GM13976 (cell line): ENCODE results near the gene PLD5.

ENCODE experiments used
- DNase-seq: peaks from one replicate; pipeline ENCODE4 v3.0.0; 2012; ENCODE audit warnings: low spot score
- in situ Hi-C: fragments of 300-500 bp; cut with MboI; formaldehyde crosslinking; loops from one replicate; pipeline ENCODE4 v1.12.0; 2022; ENCODE audit warnings: low sequenced_read_pairs, mixed read lengths, inconsistent platforms; ENCODE audit not compliant: unreplicated experiment
- TF ChIP-seq, protein P1 (sequence below): IDR thresholded peaks from 2 replicates; pipeline ENCODE4 v1.5.1; 2012; ENCODE audit warnings: borderline replicate concordance, mild to moderate bottlenecking; ENCODE audit not compliant: insufficient read depth; ENCODE audit errors: extremely low read depth, missing control alignments, control extremely low read depth

PLD5 gene

DNA sequence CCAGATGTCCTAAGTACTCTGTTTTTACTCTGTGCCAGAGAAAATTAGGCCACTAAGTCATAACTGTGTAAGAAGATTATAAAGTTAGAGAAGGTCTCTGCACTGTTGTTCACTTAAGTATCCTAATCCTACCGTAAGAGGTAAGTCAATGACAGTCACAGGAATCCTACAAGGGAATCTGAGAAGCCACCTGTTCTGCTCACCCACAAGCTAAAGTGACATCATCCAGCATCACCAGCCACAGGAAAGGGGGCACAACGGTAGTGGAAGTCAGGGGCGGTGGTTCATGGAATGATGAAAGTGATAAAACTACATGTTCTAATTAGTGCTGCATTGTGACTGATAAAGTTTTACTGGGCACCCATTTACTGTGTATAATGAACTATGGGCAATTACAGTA, 92.7 kb downstream of the PLD5 start:
- TF ChIP-seq, protein P1, sequence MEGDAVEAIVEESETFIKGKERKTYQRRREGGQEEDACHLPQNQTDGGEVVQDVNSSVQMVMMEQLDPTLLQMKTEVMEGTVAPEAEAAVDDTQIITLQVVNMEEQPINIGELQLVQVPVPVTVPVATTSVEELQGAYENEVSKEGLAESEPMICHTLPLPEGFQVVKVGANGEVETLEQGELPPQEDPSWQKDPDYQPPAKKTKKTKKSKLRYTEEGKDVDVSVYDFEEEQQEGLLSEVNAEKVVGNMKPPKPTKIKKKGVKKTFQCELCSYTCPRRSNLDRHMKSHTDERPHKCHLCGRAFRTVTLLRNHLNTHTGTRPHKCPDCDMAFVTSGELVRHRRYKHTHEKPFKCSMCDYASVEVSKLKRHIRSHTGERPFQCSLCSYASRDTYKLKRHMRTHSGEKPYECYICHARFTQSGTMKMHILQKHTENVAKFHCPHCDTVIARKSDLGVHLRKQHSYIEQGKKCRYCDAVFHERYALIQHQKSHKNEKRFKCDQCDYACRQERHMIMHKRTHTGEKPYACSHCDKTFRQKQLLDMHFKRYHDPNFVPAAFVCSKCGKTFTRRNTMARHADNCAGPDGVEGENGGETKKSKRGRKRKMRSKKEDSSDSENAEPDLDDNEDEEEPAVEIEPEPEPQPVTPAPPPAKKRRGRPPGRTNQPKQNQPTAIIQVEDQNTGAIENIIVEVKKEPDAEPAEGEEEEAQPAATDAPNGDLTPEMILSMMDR: no peak
- in situ Hi-C loops: no loop called here
- no peak for DNase-seq

DNA sequence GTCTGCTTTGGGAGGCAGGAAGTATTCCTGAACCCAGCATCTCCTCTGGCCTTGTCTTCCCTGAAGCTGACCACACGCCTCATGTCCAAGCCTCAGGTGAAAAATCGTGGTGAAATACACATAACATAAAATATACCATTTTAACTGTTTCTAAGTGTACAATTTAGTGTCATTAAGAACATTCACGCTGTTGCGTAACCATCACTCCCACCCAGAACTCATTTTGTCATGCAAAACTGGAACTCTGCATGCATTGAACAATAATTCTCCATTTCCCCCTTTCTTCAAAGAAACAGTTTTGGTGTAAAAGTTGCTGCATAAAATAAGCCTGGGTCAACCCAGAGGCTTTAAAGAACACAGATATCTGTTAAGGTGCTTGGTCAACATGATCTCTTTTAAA, 93.5 kb downstream of the PLD5 start:
- DNase-seq: no peak
- TF ChIP-seq, protein P1: no peak
- in situ Hi-C loops: no loop called here

DNA sequence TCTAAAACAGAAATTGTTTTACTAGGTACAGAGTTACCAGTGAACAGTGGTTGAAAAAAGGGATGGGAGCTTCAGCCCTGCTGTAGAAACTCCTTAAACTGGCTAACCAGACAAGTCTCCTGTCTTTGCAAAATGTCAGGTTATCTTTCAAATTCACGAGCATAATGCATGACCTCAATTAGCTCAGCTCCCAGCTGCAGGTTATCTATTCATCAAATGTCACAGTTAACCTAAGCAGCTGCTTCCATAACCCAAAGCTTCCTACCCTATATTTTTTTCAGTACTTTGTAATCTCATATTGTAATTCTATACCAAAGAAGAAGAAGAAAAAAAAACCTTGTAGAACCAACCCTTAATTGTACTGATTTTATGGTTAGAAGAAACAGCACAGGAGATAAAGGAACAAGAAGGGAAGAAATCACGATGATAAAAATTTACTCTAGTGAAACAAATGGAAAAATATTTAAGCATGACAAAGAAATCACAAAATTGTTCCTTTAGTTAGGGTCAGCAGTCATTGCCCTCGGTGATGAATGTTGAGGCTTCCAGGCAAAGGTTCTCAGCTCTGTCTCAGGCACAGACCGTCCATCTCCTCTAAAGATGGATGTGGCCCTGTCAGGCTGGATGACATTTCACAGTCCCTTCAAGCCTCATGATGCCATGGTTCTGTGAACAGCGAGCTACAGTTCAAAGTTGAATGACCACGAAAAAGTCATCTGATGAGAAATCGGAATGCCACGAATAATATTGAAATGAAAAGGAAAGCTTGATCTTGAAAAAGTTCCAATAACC, 95.9 kb downstream of the PLD5 start:
- DNase-seq: no peak
- in situ Hi-C loops: no loop called here
- TF ChIP-seq, protein P1: no peak

DNA sequence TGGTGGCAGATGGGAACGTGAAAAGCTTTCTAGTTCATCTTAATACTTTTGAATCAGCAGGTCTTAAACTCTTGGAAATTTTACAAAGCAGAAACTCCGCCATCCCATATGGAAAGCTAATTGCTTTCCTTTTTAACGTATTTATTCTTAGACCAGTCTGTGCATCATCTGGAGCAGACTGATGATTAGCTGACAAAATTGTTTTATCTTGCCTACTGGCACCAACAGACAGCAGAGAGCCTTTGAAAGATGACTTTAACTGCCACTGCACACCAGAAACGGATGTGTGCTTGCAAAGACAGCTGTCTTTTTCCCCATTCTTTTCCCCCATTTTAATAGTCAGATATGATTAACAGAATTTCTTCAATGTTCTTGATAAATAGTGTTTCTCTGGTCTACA, 97.0 kb downstream of the PLD5 start:
- in situ Hi-C loops: no loop called here
- TF ChIP-seq, protein P1: no peak
- DNase-seq: no peak

DNA sequence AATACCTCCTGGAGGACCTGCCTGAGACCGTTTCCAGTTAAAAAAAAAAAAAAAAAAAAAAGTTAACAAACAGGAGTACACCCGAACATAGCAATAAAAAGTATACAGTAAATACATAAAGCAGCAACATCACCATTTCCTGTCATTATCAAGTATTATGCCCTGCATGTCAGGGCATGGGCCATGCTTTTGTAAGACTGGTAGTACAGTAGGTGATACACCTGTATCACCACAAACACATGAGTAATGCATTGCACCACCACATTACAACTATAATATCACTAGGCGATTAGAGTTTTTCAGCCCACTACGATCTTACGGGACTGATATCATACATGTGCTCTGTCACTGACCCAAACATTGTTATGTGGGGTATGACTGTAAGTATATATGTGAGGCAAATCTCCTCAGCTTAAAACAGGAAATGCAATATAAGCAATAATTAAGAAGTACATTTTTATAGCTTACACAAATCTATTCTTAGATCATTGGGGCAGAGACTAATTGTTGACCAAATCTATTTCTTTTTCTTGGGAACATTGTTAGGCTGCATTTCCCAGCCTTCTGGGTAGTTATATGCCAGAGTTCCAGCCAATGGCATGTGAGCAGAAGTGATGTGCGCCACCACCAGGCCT, 98.1 kb downstream of the PLD5 start:
- TF ChIP-seq, protein P1: no peak
- in situ Hi-C loops: no loop called here
- DNase-seq: no peak

DNA sequence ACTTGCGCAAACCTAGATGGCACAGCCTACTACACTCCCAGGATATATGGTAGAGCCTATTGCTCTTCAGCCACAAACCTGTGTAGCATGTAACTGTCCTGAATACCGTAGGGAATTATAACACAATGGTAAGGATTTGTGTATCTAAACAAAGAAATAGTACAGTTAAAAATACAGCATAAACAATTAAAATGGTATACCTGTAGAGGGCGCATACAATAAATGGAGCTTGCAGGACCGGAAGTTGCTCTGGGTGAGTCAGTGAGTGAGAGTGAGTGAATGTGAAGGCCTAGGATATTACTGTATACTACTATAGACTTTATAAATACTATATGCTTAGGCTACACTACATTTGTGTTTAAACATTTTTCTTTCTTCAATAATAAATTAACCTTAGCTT, 99.3 kb downstream of the PLD5 start:
- TF ChIP-seq, protein P1: peak; percentile 7
- in situ Hi-C loops: no loop called here
- no peak for DNase-seq

DNA sequence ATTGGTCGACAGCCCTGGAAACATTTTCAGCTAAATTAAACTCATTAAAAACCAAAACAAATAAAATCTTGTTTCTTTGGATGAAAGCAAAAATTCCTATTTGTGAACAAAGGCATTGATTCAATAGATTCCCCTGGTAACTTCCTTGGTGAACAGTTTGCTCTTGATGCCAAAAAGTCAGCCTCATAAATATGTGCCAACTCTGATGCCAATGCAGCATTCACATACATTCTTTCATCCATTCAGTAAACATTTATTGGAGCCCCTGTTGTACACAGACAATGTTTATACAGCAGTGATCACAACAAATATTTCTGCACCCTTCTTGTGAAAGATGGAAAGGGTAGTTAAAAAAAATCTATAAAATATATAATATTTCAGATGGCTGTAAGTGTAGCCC, 107.8 kb downstream of the PLD5 start:
- TF ChIP-seq, protein P1: no peak
- in situ Hi-C loops: no loop called here
- no peak for DNase-seq
